SK-N-SH treated with all-trans-retinoic acid at 6 μM for 48 hours (cell line): ENCODE results near the gene RERE.
A peak's percentile ranks its signal among the peaks of the same experiment; 100 is the strongest.

Source experiments
- ATAC-seq: fragments of 200-7000 bp; cut with Tn5 transposase; 3 replicates; pipeline ENCODE4 v1.9.1; 2020; ENCODE audit warnings: mild to moderate bottlenecking, moderate library complexity
- ARNTL ChIP-seq: fragments of 450-650 bp; formaldehyde crosslinking; IDR thresholded peaks from 2 replicates; pipeline ENCODE4 v1.5.0; 2020; ENCODE audit warnings: low read depth, mild to moderate bottlenecking, moderate library complexity, borderline replicate concordance
- CSDC2 ChIP-seq: fragments of 250-450 bp; sonication (Bioruptor Pico); IDR thresholded peaks from 2 replicates; pipeline ENCODE4 v1.5.0; 2020; ENCODE audit warnings: mild to moderate bottlenecking, moderate library complexity
- ESRRG ChIP-seq: fragments of 250-450 bp; sonication (Bioruptor Pico); IDR thresholded peaks from 2 replicates; pipeline ENCODE4 v1.6.1; 2021; ENCODE audit warnings: mild to moderate bottlenecking
- GLIS3 ChIP-seq: fragments of 250-450 bp; sonication (Bioruptor Pico); IDR thresholded peaks from 2 replicates; pipeline ENCODE4 v1.5.0; 2020; ENCODE audit warnings: mild to moderate bottlenecking, moderate library complexity
- ISL1 ChIP-seq: fragments of 250-450 bp; sonication (Bioruptor Pico); IDR thresholded peaks from 2 replicates; pipeline ENCODE4 v2.1.2; 2022; ENCODE audit warnings: mild to moderate bottlenecking, moderate library complexity
- OSR1 ChIP-seq: fragments of 250-450 bp; sonication (Bioruptor Pico); IDR thresholded peaks from 2 replicates; pipeline ENCODE4 v1.8.0; 2022; ENCODE audit warnings: moderate library complexity, mild to moderate bottlenecking, inconsistent platforms
- PPARA ChIP-seq: fragments of 250-450 bp; sonication (Bioruptor Pico); IDR thresholded peaks from 2 replicates; pipeline ENCODE4 v1.5.0; 2020; ENCODE audit warnings: mild to moderate bottlenecking, borderline replicate concordance
- RARB ChIP-seq: fragments of 250-450 bp; sonication (Bioruptor Pico); IDR thresholded peaks from 2 replicates; pipeline ENCODE4 v1.8.0; 2021; ENCODE audit warnings: mild to moderate bottlenecking, moderate library complexity
- SNAI2 ChIP-seq: fragments of 250-450 bp; sonication (Bioruptor Pico); IDR thresholded peaks from 2 replicates; pipeline ENCODE4 v1.5.0; 2020; ENCODE audit warnings: mild to moderate bottlenecking, moderate library complexity
- TCF4 ChIP-seq: fragments of 250-450 bp; sonication (Bioruptor Pico); IDR thresholded peaks from 2 replicates; pipeline ENCODE4 v1.8.0; 2021; ENCODE audit warnings: mild to moderate bottlenecking, moderate library complexity, borderline replicate concordance
- TOX ChIP-seq: fragments of 250-450 bp; sonication (Bioruptor Pico); IDR thresholded peaks from 2 replicates; pipeline ENCODE4 v1.8.0; 2021; ENCODE audit warnings: mild to moderate bottlenecking, moderate library complexity, borderline replicate concordance
- ZC3H10 ChIP-seq: fragments of 250-450 bp; sonication (Bioruptor Pico); IDR thresholded peaks from 2 replicates; pipeline ENCODE4 v1.5.1; 2021; ENCODE audit warnings: mild to moderate bottlenecking, moderate library complexity
- ZFP3 ChIP-seq: fragments of 250-450 bp; sonication (Bioruptor Pico); IDR thresholded peaks from 2 replicates; pipeline ENCODE4 v1.5.0; 2020; ENCODE audit warnings: mild to moderate bottlenecking, moderate library complexity
- ZFP30 ChIP-seq: fragments of 450-650 bp; formaldehyde crosslinking; IDR thresholded peaks from 2 replicates; pipeline ENCODE4 v1.5.0; 2022; ENCODE audit warnings: mild to moderate bottlenecking, moderate library complexity
- ZNF565 ChIP-seq: fragments of 450-650 bp; formaldehyde crosslinking; conservative IDR thresholded peaks from 2 replicates; pipeline ENCODE4 v1.5.0; 2020; ENCODE audit warnings: low read depth, mild to moderate bottlenecking, moderate library complexity
- ZNF70 ChIP-seq: fragments of 450-650 bp; formaldehyde crosslinking; IDR thresholded peaks from 2 replicates; pipeline ENCODE4 v1.5.0; 2020; ENCODE audit warnings: mild to moderate bottlenecking, moderate library complexity
- ZNF8 ChIP-seq: fragments of 450-650 bp; formaldehyde crosslinking; IDR thresholded peaks from 2 replicates; pipeline ENCODE4 v1.5.0; 2020; ENCODE audit warnings: mild to moderate bottlenecking, moderate library complexity
- TF ChIP-seq, protein P1 (sequence below): fragments of 250-450 bp; sonication (Bioruptor Pico); IDR thresholded peaks from 2 replicates; pipeline ENCODE4 v1.5.1; 2021; ENCODE audit warnings: mild to moderate bottlenecking, moderate library complexity
- TF ChIP-seq, protein P2 (sequence below): fragments of 250-450 bp; sonication (Bioruptor Pico); IDR thresholded peaks from 2 replicates; pipeline ENCODE4 v1.5.1; 2020; ENCODE audit warnings: low read depth, mild to moderate bottlenecking, moderate library complexity
- TF ChIP-seq, protein P3 (sequence below): fragments of 250-450 bp; sonication (Bioruptor Pico); IDR thresholded peaks from 2 replicates; pipeline ENCODE4 v1.5.0; 2020; ENCODE audit warnings: mild to moderate bottlenecking, moderate library complexity
- TF ChIP-seq, protein P4 (sequence below): fragments of 250-450 bp; sonication (Bioruptor Pico); IDR thresholded peaks from 2 replicates; pipeline ENCODE4 v1.8.0; 2021; ENCODE audit warnings: low read depth, mild to moderate bottlenecking, moderate library complexity, borderline replicate concordance
- TF ChIP-seq, protein P5 (sequence below): fragments of 250-450 bp; sonication (Bioruptor Pico); IDR thresholded peaks from 2 replicates; pipeline ENCODE4 v1.8.0; 2020; ENCODE audit warnings: mild to moderate bottlenecking, moderate library complexity, borderline replicate concordance

RERE gene

DNA sequence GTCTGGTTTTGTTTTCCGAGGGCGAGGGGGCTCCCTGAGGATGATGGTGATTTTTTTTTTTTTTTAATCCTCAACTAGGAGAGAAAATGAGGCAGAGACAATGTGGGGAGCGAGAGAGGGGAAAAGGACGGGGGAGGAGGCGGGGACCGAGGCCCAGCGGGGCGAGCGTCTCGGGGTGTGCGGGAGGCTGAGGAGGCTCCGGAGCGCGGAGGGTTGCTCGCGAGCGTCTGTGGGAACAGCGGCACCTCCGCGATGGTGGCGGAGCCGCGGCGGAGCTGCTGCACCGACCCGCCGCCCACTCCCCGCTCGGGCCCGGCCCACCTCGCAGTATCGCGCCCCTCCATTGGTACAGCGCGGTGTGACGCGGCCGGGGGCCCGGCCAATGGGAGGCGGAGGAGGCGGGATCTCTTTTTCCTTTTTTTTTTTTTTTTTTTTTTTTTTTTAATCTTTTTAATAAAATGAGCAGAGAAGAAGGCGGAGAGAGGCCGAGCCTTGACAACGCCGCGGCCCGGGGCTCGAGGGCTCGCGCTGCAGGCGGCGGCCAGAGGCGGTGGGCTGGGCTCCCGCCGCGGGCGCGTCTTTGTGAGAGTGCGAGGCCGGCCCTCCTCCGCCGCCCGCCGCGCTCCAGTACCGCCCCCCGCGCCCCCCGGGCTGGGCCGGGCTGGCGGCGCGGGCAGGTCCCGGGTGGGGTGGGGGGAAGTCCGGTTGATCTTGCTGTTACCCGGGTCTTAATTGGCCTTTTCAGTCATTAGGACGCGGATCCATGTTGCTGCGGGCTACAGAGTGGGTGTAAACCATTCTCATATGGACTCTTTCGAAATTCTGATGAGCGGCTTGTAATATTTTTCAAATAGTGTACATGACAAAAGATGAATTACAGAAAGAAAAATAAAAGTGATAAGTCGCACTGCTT, at the start of gene RERE:
Gene RERE, minus strand, starts transcription at position 229 of the 913 bp plus-strand sequence.
- ATAC-seq: peak; percentile 92
- no peak for TF ChIP-seq ZFP3
- no peak for TF ChIP-seq SNAI2 (CRISPR knock-in tag)
- no peak for TF ChIP-seq ESRRG
- TF ChIP-seq, protein P1, sequence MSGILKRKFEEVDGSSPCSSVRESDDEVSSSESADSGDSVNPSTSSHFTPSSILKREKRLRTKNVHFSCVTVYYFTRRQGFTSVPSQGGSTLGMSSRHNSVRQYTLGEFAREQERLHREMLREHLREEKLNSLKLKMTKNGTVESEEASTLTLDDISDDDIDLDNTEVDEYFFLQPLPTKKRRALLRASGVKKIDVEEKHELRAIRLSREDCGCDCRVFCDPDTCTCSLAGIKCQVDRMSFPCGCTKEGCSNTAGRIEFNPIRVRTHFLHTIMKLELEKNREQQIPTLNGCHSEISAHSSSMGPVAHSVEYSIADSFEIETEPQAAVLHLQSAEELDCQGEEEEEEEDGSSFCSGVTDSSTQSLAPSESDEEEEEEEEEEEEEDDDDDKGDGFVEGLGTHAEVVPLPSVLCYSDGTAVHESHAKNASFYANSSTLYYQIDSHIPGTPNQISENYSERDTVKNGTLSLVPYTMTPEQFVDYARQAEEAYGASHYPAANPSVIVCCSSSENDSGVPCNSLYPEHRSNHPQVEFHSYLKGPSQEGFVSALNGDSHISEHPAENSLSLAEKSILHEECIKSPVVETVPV (CRISPR knock-in tag): no peak
- TF ChIP-seq, protein P2, sequence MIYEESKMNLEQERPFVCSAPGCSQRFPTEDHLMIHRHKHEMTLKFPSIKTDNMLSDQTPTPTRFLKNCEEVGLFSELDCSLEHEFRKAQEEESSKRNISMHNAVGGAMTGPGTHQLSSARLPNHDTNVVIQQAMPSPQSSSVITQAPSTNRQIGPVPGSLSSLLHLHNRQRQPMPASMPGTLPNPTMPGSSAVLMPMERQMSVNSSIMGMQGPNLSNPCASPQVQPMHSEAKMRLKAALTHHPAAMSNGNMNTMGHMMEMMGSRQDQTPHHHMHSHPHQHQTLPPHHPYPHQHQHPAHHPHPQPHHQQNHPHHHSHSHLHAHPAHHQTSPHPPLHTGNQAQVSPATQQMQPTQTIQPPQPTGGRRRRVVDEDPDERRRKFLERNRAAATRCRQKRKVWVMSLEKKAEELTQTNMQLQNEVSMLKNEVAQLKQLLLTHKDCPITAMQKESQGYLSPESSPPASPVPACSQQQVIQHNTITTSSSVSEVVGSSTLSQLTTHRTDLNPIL (CRISPR knock-in tag): no peak
- TF ChIP-seq CSDC2 (CRISPR knock-in tag): no peak
- no peak for TF ChIP-seq OSR1
- TF ChIP-seq ISL1: no peak
- no peak for TF ChIP-seq ZC3H10
- TF ChIP-seq GLIS3 (CRISPR knock-in tag): no peak
- no peak for TF ChIP-seq TOX (CRISPR knock-in tag)
- TF ChIP-seq RARB: no peak
- no peak for TF ChIP-seq ARNTL (CRISPR knock-in tag)
- no peak for TF ChIP-seq ZNF565 (CRISPR knock-in tag)
- TF ChIP-seq, protein P3, sequence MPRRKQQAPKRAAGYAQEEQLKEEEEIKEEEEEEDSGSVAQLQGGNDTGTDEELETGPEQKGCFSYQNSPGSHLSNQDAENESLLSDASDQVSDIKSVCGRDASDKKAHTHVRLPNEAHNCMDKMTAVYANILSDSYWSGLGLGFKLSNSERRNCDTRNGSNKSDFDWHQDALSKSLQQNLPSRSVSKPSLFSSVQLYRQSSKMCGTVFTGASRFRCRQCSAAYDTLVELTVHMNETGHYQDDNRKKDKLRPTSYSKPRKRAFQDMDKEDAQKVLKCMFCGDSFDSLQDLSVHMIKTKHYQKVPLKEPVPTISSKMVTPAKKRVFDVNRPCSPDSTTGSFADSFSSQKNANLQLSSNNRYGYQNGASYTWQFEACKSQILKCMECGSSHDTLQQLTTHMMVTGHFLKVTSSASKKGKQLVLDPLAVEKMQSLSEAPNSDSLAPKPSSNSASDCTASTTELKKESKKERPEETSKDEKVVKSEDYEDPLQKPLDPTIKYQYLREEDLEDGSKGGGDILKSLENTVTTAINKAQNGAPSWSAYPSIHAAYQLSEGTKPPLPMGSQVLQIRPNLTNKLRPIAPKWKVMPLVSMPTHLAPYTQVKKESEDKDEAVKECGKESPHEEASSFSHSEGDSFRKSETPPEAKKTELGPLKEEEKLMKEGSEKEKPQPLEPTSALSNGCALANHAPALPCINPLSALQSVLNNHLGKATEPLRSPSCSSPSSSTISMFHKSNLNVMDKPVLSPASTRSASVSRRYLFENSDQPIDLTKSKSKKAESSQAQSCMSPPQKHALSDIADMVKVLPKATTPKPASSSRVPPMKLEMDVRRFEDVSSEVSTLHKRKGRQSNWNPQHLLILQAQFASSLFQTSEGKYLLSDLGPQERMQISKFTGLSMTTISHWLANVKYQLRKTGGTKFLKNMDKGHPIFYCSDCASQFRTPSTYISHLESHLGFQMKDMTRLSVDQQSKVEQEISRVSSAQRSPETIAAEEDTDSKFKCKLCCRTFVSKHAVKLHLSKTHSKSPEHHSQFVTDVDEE (CRISPR knock-in tag): no peak
- TF ChIP-seq ZNF8: no peak
- TF ChIP-seq, protein P4, sequence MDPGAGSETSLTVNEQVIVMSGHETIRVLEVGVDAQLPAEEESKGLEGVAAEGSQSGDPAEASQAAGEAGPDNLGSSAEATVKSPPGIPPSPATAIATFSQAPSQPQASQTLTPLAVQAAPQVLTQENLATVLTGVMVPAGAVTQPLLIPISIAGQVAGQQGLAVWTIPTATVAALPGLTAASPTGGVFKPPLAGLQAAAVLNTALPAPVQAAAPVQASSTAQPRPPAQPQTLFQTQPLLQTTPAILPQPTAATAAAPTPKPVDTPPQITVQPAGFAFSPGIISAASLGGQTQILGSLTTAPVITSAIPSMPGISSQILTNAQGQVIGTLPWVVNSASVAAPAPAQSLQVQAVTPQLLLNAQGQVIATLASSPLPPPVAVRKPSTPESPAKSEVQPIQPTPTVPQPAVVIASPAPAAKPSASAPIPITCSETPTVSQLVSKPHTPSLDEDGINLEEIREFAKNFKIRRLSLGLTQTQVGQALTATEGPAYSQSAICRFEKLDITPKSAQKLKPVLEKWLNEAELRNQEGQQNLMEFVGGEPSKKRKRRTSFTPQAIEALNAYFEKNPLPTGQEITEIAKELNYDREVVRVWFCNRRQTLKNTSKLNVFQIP (CRISPR knock-in tag): no peak
- TF ChIP-seq PPARA: no peak
- TF ChIP-seq ZNF70: no peak
- TF ChIP-seq, protein P5, sequence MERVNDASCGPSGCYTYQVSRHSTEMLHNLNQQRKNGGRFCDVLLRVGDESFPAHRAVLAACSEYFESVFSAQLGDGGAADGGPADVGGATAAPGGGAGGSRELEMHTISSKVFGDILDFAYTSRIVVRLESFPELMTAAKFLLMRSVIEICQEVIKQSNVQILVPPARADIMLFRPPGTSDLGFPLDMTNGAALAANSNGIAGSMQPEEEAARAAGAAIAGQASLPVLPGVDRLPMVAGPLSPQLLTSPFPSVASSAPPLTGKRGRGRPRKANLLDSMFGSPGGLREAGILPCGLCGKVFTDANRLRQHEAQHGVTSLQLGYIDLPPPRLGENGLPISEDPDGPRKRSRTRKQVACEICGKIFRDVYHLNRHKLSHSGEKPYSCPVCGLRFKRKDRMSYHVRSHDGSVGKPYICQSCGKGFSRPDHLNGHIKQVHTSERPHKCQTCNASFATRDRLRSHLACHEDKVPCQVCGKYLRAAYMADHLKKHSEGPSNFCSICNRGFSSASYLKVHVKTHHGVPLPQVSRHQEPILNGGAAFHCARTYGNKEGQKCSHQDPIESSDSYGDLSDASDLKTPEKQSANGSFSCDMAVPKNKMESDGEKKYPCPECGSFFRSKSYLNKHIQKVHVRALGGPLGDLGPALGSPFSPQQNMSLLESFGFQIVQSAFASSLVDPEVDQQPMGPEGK: no peak

DNA sequence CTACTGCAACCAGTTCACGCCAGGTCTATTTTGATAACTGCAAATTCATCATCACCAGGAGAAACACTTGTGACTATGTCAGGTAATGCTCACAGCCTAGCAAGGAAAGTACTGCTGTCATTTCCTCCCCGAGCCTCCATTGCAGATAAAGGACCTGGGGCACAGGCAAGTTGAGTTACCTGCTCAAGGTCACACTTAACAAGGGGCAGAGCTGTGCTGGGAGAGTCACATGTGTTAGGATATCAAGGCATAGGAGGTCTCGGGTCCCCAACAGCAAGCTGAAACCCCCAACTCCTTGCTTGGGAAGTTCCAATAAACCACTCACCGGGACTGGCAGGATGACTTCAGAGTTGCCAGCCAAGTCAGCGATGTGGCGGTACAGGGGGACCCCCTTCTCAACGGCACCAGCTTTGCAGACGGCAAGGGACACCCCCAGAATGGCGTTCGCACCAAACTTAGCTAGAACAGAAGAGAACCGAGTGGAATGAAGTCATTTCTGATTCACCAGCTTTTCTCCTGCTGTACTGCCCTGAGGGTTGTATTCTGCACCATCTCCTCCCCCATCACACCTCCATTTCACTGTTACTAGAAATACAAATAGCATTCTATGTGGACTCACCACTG, 49.5 kb upstream of the RERE start:
- TF ChIP-seq ISL1 (no peak), ZNF565 (CRISPR knock-in tag) (no peak), OSR1 (no peak), ZC3H10 (no peak), ZFP30 (CRISPR knock-in tag) (no peak), TOX (CRISPR knock-in tag) (no peak), ZFP3 (no peak), GLIS3 (CRISPR knock-in tag) (no peak), CSDC2 (CRISPR knock-in tag) (no peak), ARNTL (CRISPR knock-in tag) (no peak), PPARA (no peak), SNAI2 (CRISPR knock-in tag) (no peak), TCF4 (CRISPR knock-in tag) (no peak), ZNF70 (no peak)
- TF ChIP-seq, protein P3 (CRISPR knock-in tag): no peak
- TF ChIP-seq, protein P5: no peak
- no peak for ATAC-seq
